HG02571 (cell line): Measurements from ENCODE around the gene PLEKHF1.
"Not testable (repeated sequence)": the region's sequence is repeated elsewhere in the genome, so short reads cannot be mapped to it uniquely, and the experiment has no call there.

Source experiments
- ATAC-seq: cut with Tn5 transposase; IDR thresholded peaks from one replicate; pipeline ENCODE4 v1.9.1; 2021; ENCODE audit warnings: mild to moderate bottlenecking, moderate library complexity; ENCODE audit not compliant: unreplicated experiment

Gene PLEKHF1

DNA sequence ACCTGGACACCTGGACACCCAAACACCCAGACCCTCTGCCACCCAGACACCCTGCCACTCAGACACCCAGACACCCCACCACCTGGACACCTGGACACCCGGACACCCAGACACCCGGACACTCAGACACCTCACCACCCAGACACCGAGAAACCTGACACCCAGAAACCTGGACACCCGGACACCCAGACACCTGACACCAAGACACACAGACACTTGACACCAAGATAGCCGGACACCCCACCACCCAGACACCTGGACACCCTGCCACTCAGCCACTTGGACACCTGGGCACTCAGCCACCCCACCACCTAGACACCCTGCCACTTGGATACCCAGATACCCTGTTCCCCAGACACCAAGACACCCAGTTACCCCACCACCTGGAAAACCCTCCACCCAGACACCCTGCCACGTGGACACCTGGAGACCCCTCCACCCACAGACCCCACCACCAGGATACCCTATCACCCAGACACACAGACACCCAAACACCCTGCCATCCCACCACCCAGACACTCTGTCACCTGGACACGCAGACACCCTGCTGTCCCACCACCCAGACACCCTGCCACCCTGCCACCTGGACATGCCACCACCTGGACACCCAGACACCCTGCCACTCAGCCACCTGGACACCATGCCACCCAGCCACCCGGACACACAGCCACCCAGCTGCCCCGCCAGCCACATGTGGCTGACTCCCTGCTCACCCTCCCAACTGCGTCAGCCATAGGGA is 32.4 kb downstream of the PLEKHF1 start:
- ATAC-seq, result no peak

GRCh38 chr19:29699861-29700260 is 34.6 kb downstream of the PLEKHF1 start:
- no peak for ATAC-seq

DNA sequence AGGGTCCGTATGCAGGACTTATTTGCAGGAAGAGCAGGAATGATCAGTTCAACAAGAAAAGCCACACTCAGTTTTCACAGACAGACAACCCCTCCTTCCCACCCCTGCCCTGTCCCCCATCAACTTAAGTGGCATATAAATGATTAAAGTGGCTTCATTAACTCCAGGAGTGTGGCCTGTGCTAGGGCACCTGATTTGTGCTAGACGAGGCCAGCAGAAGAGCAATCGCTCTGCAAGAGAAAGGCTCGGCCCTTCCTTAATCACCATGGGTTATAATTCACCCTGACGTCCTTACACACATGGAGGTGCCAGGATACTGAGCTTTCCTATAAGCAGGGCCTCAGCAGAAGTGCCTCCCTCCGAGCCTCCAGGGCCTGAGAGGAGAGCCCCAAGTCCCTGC is 35.2 kb downstream of the PLEKHF1 start:
- no peak for ATAC-seq

- ATAC-seq, result no peak
Observed at GRCh38 chr19:29702161-29702962, 37.1 kb downstream of the PLEKHF1 start.

GRCh38 chr19:29702963-29703320 is 37.7 kb downstream of the PLEKHF1 start:
- ATAC-seq, result no peak

DNA sequence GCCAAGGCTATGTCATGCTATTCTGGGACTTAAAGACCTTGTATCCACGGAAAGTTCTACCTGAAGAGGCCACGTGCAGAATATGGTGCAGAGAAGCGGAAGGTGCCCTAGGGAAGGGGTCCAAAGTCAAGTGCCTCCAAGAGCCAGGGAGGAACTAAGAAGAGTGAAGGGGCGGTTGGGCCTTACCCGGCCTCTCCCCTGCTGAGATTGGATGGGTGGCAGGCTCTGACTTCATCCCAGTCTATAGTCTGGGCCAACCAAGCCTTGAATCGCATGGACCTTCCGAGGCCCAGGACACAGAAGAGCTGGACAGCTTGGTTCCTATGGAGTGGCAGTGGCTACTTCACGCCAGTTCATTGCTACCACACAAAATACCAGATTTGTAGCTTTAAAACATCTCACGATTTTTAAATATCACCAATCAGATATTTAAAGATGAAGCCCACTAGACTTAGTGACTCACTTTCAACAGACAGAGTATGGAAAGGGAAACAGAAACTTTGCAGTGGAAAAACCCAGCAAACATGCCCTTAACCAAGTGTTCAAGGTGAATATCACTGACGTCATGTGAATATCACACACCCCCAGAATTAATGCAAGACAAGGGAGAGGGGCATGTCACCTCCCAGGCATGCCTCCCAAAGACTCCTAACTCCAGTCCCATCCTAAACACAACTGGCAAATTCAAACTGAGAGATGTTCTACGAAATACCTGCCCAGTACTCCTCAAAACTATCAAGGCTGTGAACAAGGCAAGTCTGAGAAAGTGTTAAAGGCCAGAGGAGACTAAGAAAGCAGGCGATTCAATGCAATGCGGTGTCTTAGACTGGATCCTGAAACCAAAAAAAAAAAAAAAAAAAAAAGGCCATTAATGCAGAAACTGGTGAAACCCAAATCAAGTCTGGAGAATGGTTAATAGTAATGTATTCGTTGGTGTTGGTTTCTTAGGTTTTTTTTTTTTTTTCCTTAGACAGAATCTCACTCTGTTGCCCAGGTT is 39.6 kb downstream of the PLEKHF1 start:
- no peak for ATAC-seq

- ATAC-seq, result no peak
Observed at GRCh38 chr19:29705706-29706105, 40.4 kb downstream of the PLEKHF1 start.

DNA sequence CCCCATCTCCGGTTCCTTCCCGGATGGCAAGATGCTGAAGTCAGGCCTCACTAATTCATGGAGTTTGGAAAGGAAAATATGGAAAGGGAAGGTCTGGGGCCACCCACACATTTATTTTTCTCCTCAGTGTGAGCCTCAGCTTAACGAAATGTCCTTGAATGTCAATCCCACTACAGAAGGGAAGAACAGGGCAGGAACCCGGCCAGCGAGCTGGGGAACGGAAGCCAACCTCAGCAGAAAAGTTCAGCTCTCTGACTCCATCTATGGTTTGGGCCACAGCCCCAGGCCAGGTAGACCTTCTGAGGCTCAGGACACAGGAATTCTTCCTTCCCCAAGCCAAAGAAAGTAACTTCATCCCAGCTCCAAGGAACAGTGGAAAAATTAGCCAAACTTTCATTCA is 41.4 kb downstream of the PLEKHF1 start:
- ATAC-seq, result no peak

GRCh38 chr19:29708554-29709439 is 43.5 kb downstream of the PLEKHF1 start:
- no peak for ATAC-seq

DNA sequence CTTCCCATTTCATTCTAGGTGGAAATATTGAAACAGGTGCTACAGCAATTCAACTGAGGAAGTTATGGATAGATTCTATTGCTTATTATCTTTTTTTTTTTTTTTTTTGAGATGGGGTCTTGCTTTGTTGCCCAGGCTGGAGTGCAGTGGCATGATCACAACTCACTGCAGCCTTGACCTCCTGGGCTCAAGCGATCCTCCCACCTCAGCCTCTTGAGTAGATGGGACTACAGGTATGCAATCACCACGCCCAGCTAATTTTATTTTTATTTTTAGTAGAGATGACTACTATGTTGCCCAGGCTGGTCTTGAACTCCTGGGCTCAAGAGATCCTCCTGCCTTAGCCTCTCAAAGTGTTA is 44.2 kb downstream of the PLEKHF1 start:
- ATAC-seq, result not testable (repeated sequence)

DNA sequence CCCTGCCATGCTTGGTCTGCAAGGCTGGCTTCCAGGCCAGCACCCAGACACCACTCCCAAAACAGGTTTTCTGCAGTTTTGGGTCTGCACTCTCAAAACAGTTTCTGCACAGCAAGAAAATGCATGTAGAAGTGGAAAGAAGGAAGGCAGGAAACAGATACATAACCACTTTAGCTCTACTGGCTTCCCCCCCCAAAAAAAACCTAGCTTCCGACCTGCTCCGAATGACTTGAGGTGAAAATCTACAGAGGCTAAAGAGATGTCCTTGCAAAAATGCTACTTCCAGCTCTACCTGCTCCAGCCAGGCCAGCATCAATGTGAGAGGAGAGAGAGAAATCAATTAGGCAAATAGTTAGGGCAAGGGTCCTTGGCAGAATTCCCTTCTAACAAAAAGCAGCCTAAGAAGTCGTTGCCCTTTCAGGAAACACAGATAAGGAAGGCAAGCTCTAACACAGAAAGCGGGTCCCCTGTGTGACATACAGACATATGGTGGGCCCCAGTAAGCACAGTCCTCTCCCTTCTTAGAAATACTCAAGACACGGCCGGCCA is 46.4 kb downstream of the PLEKHF1 start:
- ATAC-seq, result no peak

DNA sequence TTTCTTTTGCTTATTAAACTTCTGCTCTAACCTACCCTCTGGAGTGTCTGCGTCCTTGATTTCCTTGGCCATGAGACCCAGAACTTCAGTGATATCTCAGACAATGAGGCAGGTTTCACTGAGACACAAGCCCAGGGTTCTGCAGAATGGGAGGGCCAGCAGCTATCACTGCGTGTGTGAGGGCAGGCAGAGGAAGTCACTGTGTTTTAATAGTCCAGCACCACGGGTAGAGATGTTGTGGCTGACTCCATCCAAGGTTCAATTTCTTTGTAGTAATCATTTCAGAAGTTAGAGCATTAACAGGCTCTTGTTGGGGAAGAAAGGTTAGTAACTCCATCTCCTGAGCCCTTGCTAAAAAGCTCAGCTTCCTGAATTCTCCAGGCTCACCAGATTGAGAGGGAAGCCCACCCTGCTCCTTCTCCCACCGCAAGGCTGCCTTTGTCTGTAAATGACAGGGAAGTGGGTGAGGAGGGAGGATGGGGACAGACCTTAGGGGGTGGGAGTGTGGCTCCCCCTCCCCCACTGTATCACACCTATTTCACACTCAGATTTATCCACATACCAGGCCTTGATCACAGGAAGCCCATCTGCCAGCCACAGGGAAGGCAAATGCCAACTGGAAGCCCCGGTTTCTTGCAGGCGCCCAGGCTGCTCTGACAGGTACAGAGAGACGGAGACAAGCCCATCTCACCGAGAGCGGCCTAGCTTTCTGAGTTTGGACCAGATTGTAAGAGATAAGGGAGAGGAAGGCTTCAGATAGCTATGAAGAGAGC is 47.7 kb downstream of the PLEKHF1 start:
- no peak for ATAC-seq

- ATAC-seq, result peak; percentile 11
Observed at GRCh38 chr19:29714371-29714952, 49.2 kb downstream of the PLEKHF1 start.

DNA sequence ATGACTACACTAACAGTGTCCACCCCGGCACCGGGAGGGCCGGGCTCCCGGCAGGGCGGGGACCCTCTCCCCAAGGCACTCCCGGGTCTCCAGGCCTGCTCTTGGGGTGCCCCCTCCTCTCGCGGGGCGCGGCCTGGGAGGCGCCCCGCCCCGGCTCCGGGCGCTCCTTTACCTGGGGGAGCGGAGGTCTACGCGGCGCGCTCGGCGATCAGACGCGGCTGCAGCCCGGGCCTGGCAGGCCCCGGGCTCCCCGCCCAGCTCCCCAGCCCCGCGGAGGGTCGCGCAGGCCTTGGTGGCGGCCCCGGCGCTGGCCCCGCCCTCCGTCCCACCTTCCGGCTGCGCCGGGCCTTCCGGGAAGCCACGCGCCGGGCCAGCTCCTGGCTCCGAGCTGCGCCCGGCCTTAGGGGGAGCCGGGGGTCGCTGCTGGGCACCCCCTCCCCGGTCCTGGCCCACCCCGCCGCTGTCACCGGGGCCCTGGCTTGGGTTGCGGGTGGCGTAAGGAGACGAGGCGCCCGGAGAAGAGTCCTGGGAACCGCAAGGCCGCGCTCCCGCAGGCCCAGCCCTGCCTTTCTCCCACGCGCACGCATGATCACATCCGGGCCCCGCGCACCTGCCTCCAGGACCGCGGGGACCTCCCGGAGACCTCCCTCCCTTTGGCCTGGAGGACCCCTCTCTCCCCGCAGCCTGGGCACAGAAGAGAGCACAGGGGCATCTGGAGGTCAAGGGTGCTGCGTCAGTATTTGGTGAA is 49.9 kb downstream of the PLEKHF1 start, which contains the start of gene C19orf12:
TSS of gene C19orf12 (minus strand) at position 309 of the 748 bp plus-strand sequence. CDS start 6,848 bp downstream, outside the sequence.
- peak; percentile 69 for ATAC-seq

- peak; percentile 4 for ATAC-seq
Observed at GRCh38 chr19:29715701-29716581, 50.7 kb downstream of the PLEKHF1 start.

DNA sequence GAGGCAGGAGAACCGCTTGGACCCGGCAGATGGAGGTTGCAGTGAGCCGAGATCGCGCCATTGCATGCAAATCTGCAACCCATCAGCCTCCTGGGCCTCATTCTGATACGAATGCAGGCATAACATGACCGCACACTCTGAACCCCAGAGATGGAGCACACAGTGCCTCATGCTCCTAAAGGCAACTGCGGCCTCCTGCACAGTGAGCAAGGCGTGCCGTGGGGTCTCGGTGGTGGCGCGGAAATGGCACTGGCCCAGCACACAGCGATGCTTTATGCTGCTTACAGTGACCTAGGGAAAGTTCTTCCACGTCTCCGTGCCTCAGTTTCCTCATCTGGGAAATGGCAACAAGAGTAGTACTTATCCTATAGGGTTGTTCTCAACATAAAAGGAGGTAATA is 51.8 kb downstream of the PLEKHF1 start:
- ATAC-seq, result no peak

DNA sequence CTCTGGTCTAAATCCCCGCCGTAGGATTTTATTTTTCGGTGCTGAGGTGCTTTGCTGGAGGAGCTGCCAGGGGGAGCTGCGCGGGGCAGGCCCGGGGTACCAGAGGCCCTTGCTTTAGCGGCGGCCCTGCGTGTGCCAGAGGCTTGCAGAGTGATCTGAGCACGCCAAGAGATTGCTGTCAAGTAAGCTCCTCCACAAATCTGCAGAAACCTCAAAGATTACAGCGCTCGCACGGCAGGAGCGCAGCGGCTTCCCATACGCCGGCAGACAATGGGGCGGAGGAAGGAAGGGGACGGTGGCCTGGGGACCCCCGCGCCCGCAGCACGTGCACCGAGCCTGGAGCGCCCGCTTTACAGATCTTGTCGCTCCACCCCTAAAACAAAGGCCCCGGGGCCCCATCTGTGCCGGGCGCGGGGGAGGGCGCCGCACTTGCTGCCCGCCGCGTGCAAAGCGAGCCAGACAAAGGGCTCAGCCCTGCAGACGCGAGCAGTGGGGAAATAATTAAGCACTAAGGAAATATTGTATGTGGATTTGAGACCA is 58.9 kb downstream of the PLEKHF1 start:
- ATAC-seq, result no peak
